HepG2 (cell line): ENCODE measurements around the gene LARP7. TPM values are rescaled to one million over a fixed set of nuclear protein-coding genes. Genes with fewer than 3 reads are reported as not detected.

Source experiments
- ARNTL ChIP-seq: sonication (generic); formaldehyde crosslinking; IDR thresholded peaks from 2 replicates; pipeline ENCODE4 v1.4.0; 2020; ENCODE audit warnings: mild to moderate bottlenecking, missing genetic modification reagents
- ATF7-NPFF ChIP-seq: sonication (generic); formaldehyde crosslinking; IDR thresholded peaks from 2 replicates; pipeline ENCODE4 v1.8.1; 2023; ENCODE audit warnings: mild to moderate bottlenecking, low read depth, missing genetic modification reagents, moderate library complexity
- BRF2 ChIP-seq: sonication (generic); formaldehyde crosslinking; IDR thresholded peaks from 2 replicates; pipeline ENCODE4 v1.8.1; 2022; ENCODE audit warnings: mild to moderate bottlenecking, missing genetic modification reagents
- CHD4 ChIP-seq: fragments of 200-600 bp; sonication (generic); IDR thresholded peaks from 2 replicates; pipeline ENCODE4 v1.7.0; 2017; ENCODE audit warnings: mild to moderate bottlenecking, low read length, borderline replicate concordance
- DNMT1 ChIP-seq: sonication (generic); formaldehyde crosslinking; IDR thresholded peaks from 2 replicates; pipeline ENCODE4 v1.5.1; 2020; ENCODE audit warnings: mild to moderate bottlenecking, missing genetic modification reagents
- DZIP1 ChIP-seq: sonication (generic); formaldehyde crosslinking; IDR thresholded peaks from 2 replicates; pipeline ENCODE4 v1.5.0; 2020; ENCODE audit warnings: mild to moderate bottlenecking, missing genetic modification reagents
- MED1 ChIP-seq: sonication (generic); formaldehyde crosslinking; IDR thresholded peaks from 2 replicates; pipeline ENCODE4 v1.4.0; 2020; ENCODE audit warnings: missing genetic modification reagents
- MEIS2 ChIP-seq: sonication (generic); formaldehyde crosslinking; IDR thresholded peaks from 2 replicates; pipeline ENCODE4 v1.9.0; 2021; ENCODE audit warnings: mild to moderate bottlenecking, missing genetic modification reagents
- NFYC ChIP-seq: IDR thresholded peaks from 2 replicates; pipeline ENCODE4 v1.6.1; 2016; ENCODE audit warnings: missing genetic modification reagents, missing compliant biosample characterization
- PAF1 ChIP-seq: IDR thresholded peaks from 2 replicates; pipeline ENCODE4 v1.6.1; 2016; ENCODE audit warnings: missing genetic modification reagents, missing compliant biosample characterization
- PPARG ChIP-seq: conservative IDR thresholded peaks from 2 replicates; pipeline ENCODE4 v1.6.1; 2016; ENCODE audit warnings: missing biosample characterization, missing genetic modification reagents
- RAD21 ChIP-seq: fragments of 450-650 bp; formaldehyde crosslinking; IDR thresholded peaks from 2 replicates; pipeline ENCODE4 v1.5.0; 2020; ENCODE audit warnings: mild to moderate bottlenecking
- SCMH1 ChIP-seq: sonication (generic); formaldehyde crosslinking; IDR thresholded peaks from 2 replicates; pipeline ENCODE4 v1.9.0; 2021; ENCODE audit warnings: missing genetic modification reagents, mild to moderate bottlenecking, borderline replicate concordance
- SNAPC2 ChIP-seq: sonication (generic); formaldehyde crosslinking; IDR thresholded peaks from 2 replicates; pipeline ENCODE4 v1.8.1; 2022; ENCODE audit warnings: mild to moderate bottlenecking, missing genetic modification reagents
- TIGD3 ChIP-seq: sonication (generic); formaldehyde crosslinking; IDR thresholded peaks from 2 replicates; pipeline ENCODE4 v1.5.1; 2020; ENCODE audit warnings: mild to moderate bottlenecking, missing genetic modification reagents, borderline replicate concordance
- TMF1 ChIP-seq: sonication (generic); formaldehyde crosslinking; IDR thresholded peaks from 2 replicates; pipeline ENCODE4 v1.8.1; 2022; ENCODE audit warnings: low read depth, missing genetic modification reagents
- ZBTB42 ChIP-seq: sonication (generic); formaldehyde crosslinking; IDR thresholded peaks from 2 replicates; pipeline ENCODE4 v1.5.0; 2020; ENCODE audit warnings: mild to moderate bottlenecking, missing genetic modification reagents
- ZNF263 ChIP-seq: sonication (generic); formaldehyde crosslinking; IDR thresholded peaks from 2 replicates; pipeline ENCODE4 v1.4.0; 2020; ENCODE audit warnings: missing genetic modification reagents
- ZNF296 ChIP-seq: sonication (generic); formaldehyde crosslinking; conservative IDR thresholded peaks from 2 replicates; pipeline ENCODE4 v1.5.0; 2020; ENCODE audit warnings: mild to moderate bottlenecking, missing genetic modification reagents
- ZNF567 ChIP-seq: sonication (generic); formaldehyde crosslinking; IDR thresholded peaks from 2 replicates; pipeline ENCODE4 v1.8.1; 2023; ENCODE audit warnings: mild to moderate bottlenecking, missing genetic modification reagents, borderline replicate concordance
- polyA plus RNA-seq, 8 experiments: library from polyadenylated mRNA; depleted of rRNA in 3 of 8; stranded (reverse) in 7 of 8; unstranded in 1 of 8; fragments of >200 nt; fragmentation: Illumina TruSeq in 4 of 8; extraction: Trizol in 4 of 8; gene quantifications; 2 replicates each; pipeline versions ENCODE4 v1.2.1 to v1.2.3, GENCODE V29; 2011 to 2016; ENCODE audit warnings: low read depth in 4 of 8, missing spikeins in 1 of 8, mixed read lengths in 1 of 8; ENCODE audit not compliant: insufficient read depth in 1 of 8
- total RNA-seq, 5 experiments: library from RNA; depleted of rRNA; stranded (reverse); fragments of >200 nt; fragmentation: Illumina TruSeq; extraction: Trizol; gene quantifications; 2 replicates each; pipeline ENCODE4 v1.2.3, GENCODE V29; 2016; ENCODE audit warnings: low read depth in 1 of 5
- TF ChIP-seq, protein P1 (sequence below): sonication (generic); formaldehyde crosslinking; IDR thresholded peaks from 2 replicates; pipeline ENCODE4 v1.5.1; 2020; ENCODE audit warnings: missing genetic modification reagents, mild to moderate bottlenecking, borderline replicate concordance
- TF ChIP-seq, protein P2 (sequence below): IDR thresholded peaks from 2 replicates; pipeline ENCODE4 v1.6.1; 2016; ENCODE audit warnings: missing genetic modification reagents, missing compliant biosample characterization

Gene LARP7
- total and polyA plus RNA-seq, 2 of the 13 experiments (the other 11 are each of a cell fraction or from before 2014, with no cell fraction given) = 9.7 to 37.1 TPM

- TF ChIP-seq, protein P1, sequence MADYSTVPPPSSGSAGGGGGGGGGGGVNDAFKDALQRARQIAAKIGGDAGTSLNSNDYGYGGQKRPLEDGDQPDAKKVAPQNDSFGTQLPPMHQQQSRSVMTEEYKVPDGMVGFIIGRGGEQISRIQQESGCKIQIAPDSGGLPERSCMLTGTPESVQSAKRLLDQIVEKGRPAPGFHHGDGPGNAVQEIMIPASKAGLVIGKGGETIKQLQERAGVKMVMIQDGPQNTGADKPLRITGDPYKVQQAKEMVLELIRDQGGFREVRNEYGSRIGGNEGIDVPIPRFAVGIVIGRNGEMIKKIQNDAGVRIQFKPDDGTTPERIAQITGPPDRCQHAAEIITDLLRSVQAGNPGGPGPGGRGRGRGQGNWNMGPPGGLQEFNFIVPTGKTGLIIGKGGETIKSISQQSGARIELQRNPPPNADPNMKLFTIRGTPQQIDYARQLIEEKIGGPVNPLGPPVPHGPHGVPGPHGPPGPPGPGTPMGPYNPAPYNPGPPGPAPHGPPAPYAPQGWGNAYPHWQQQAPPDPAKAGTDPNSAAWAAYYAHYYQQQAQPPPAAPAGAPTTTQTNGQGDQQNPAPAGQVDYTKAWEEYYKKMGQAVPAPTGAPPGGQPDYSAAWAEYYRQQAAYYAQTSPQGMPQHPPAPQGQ (CRISPR knock-in tag) = no peak
- 0 out of 2 replicates have a peak, but pooled peaks have one; percentile 75 for TF ChIP-seq ZNF567 (CRISPR knock-in tag)
- TF ChIP-seq NFYC (CRISPR knock-in tag) = peak; percentile 76
- TF ChIP-seq PPARG (CRISPR knock-in tag) = no peak
- TF ChIP-seq ZBTB42 (CRISPR knock-in tag) = no peak
- TF ChIP-seq, protein P2, sequence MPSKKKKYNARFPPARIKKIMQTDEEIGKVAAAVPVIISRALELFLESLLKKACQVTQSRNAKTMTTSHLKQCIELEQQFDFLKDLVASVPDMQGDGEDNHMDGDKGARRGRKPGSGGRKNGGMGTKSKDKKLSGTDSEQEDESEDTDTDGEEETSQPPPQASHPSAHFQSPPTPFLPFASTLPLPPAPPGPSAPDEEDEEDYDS (CRISPR knock-in tag) = peak; percentile 62; the same call in 1 of the 2 replicates
- TF ChIP-seq ARNTL = no peak
- TF ChIP-seq ATF7-NPFF (CRISPR knock-in tag) = peak; percentile 41; the same call in 1 of the 2 replicates
- 0 out of 2 replicates have a peak, but pooled peaks have one; percentile 77 for TF ChIP-seq TIGD3 (CRISPR knock-in tag)
- TF ChIP-seq MEIS2 (CRISPR knock-in tag) = 0 out of 2 replicates have a peak, but pooled peaks have one; percentile 29
- 0 out of 2 replicates have a peak, but pooled peaks have one; percentile 68 for TF ChIP-seq BRF2 (CRISPR knock-in tag)
- 0 out of 2 replicates have a peak, but pooled peaks have one; percentile 10 for TF ChIP-seq ZNF263 (CRISPR knock-in tag)
- TF ChIP-seq ZNF296 (CRISPR knock-in tag) = no peak
- TF ChIP-seq TMF1 (CRISPR knock-in tag) = no peak
- TF ChIP-seq SCMH1 (CRISPR knock-in tag) = no peak
- no peak for TF ChIP-seq DNMT1 (CRISPR knock-in tag)
- TF ChIP-seq CHD4 = no peak
- TF ChIP-seq DZIP1 (CRISPR knock-in tag) = no peak
- peak; percentile 44; the same call in 1 of the 2 replicates for TF ChIP-seq SNAPC2
- TF ChIP-seq PAF1 (CRISPR knock-in tag) = no peak
- TF ChIP-seq RAD21 (CRISPR knock-in tag) = no peak; the same call in 1 of the 2 replicates
- peak; percentile 60 for TF ChIP-seq MED1 (CRISPR knock-in tag)
These were observed at the start of gene LARP7, which contains the start of gene ZGRF1 (continued) for GRCh38 chr4:112636688-112637551.
